NCI-H526 treated with DMSO at 0.1 percent for 48 hours (cell line): Measurements from ENCODE around the gene PIK3C2B.

ENCODE experiments used
- DNase-seq: peaks from one replicate; lab custom pipeline; 2025; lab: John Stamatoyannopoulos, UW

Gene PIK3C2B

DNA sequence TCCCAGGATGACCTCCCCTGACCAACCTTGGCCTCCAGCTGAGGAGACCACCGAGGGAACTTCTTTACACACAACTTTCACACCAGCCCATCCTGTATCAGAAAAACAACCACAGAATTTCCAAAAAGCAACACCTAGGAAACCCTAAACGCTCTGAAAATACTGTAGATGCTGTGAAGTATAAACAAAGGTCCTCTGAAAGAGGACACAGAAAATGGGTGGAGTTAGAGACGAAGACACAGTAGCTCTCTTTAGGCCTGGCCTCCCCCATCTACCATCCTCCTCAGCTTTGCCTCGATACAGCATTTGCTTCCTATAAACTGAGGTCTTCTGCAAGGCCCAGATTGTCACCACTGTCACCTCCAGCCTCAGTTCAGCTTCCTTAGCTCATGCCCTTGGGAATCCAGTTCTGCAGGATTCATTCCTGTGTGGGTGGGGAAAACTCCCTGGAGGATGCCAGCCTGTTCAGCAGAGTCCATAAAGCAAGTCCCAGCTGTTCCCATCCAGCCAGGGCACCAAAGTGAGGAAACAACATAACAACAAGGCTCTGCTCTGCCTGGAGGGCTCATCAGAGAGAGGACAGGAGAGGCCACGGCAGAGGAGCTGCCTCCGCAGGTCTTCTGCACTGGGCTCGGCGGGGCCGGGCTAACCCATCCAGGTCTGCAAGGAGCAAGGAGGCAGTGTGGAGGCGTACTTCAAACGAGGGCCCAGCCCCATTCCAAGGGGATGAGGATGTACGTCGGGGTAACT is 15.0 kb downstream of the PIK3C2B start:
- no peak for DNase-seq

DNA sequence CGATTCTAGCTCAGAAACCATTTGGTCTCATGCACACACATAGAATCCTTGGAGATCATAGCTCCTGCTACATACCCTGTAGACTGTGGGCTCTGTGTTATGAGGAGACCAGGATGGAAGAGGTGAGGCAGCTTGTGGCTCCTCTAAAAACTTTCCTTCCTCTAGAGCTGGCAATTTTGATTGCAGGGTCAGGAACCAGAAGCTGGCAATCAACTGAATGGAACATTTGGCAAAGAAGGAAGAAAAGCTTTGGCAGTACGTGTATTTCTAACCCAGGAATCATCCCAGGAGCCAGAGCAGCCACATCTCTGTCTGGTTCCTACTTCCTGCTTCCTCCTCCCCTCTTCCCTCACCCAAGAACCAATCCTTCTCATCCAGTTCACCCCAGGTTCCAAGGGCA is 15.7 kb downstream of the PIK3C2B start:
- no peak for DNase-seq

DNA sequence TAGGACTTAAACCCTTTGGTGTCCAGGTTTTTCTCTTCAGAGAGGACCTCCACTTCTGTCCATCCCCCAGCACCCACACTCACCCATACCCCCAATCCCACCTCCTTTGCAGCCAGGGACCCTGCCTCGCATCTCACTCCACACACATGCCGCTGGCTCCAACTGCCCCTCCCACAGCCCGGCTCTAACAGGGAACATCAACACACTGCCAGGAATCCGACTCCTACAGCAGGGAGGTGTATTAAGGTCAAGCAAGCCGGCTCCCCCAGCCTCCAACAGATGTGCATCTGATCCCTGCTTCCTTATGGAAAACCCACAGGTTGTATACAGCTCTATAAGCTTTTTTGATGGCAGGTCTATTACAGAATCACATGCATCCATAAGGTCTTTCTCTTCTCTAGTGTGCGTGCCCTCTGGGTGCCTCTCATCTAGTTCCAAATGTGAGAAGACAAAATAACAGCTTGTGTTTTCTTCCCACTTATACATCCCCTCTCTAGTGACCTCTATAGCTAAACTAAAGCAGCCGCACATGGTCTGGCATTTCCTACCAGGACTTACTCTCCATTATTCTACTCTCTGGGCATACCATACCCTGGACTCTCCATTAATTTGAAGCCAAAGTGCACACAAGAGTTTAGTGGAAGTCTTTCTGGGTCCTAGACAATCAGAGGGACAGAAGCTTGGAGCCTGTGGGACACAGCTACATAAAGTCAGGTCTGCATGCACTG is 16.3 kb downstream of the PIK3C2B start:
- no peak for DNase-seq

DNA sequence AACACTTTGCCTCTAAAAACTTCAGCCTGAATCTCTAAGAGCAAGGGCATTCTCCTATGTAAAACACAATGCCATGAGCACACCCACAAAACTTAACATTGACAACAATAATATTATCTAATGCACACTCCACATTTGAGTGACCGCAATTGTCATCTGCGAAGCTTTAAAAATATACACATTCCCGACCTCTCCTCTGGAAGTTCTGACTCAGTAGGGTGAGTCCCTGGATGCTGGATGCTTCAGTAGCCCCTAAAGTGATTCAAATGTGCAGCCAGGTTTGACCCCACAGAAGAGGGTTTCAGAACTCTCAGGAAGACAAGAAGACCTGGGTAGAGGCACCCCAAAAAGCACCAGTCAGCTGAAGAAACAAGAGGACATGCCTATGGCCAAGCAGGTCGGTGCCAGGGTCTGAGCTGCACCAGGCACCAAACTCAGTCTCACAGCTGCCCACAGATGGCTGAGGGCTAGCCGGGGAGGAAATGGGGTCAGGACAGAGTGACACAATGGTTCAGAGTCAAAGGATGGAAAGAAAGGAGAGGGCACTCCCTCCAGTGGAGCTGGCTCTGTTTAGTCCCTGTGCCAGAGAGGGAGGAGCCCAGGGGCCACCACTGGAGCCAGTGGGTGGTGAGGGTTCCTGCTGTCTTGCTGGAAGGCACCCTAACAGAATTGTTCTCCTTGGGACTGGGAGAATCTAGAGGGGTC is 17.4 kb downstream of the PIK3C2B start:
- DNase-seq, result no peak

DNA sequence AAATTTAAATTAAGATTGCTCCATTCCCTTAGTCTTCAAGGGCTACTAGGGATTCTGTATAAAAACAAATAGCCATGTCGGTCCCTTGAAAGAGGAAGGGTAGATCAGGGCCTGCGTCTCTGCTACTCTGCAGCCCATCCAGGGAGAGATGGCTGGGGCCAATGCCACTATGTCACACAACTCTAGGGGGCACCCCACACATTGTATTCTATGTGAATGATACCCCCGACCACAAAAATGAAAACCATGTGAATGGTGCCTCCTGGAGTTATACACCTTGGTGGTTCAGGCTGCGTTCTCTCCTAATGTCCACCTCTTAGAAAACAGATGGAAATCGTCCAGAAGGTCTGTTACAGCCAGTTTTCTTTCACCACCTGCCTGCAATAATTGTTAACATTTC is 18.0 kb downstream of the PIK3C2B start:
- DNase-seq, result no peak

DNA sequence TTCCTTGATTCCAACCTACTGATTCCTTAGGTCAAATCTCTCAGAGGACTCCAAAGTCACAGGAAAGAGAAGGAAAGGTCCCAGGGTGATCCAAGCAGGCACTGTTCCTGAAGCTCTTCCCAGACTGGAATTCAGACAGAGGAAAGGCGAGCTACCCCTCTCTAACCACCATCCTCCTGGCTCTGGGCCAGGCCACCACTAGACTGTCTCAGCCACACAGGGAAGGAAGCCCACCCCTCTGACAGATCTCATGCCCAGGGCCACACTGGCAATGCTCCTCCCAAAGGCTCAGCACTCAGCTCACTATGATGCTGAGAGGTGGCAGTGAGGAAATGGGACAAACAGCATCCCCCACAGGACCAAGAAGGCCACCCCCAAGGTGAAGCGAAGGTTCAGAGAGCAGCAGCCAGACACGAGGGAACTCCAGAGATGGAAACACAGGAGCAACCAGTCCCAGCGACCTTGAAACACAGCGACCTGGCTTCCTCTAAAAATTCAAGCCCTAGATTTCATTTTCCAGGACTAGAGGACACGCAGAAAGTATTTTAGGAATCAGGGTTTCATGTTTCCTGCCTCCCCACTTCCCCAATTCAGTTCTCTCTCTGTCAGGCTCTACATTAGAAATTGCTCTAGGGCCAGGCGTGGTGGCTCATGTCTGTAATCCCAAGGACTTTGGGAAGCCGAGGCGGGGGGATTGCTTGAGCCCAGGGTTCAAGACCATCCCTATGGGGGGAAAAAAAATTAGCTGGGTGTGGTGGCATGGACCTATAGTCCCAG is 18.8 kb downstream of the PIK3C2B start:
- no peak for DNase-seq

DNA sequence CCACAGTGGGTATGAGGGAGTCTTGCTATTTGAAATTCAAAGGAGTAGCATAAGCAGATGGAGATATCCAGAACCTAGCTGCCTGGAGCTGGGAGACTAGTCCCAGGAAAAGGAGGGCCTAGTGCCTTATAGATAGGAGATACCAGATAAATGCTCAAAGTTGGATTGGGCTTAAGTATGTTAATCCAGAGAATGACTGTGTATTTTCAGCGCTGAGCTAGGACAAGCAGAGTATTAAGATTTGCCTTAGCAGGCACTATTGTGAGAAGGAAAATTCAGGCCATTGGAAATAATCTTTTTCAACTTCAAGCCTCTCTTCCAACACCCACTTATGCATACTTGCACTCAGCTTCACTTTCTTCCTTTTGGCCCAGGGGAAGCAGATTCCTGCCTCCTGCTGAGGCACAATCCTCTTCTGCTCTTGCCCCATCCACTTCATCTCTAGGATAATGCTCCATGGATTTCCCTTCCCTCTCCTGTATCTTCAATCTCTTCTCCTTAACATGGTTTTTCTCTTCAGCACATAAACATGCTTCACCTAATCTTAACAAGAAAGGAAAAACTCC is 21.1 kb downstream of the PIK3C2B start:
- DNase-seq, result no peak

DNA sequence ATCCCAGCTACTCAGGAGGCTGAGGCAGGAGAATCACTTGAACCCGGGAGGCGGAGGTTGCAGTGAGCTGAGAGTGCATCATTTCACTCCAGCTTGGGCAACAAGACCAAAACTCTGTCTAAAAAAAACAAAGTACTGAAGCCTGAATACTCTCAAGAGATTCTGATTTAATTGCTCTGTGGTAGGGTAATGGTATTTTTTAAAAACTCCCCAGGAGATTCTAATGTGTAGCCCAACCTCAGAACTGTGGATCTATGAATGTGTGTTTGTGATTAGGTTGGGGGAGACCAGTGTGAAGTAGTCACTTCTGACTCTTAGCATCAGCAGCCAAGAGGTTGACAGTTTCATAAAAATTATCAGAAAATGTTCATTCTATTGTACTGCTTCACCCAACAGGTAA is 21.9 kb downstream of the PIK3C2B start:
- DNase-seq, result no peak

DNA sequence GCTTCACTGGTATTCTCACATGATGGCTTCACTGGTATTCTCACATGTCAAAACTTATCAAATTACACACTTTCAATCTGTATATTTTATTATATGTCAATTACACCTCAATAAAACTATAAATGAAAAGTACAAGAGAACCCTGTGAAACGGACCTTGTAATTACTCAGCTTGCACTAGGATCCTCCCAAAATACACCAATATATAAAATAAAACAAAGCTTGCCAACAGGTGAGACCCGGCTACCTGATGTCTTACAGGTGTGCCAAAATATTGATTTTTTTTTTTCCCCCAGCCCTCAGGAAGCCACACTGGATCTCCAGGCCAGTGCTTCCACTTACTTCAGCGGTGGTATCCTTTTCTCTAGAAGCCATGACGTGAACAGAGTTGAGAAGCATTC is 22.9 kb downstream of the PIK3C2B start:
- no peak for DNase-seq

DNA sequence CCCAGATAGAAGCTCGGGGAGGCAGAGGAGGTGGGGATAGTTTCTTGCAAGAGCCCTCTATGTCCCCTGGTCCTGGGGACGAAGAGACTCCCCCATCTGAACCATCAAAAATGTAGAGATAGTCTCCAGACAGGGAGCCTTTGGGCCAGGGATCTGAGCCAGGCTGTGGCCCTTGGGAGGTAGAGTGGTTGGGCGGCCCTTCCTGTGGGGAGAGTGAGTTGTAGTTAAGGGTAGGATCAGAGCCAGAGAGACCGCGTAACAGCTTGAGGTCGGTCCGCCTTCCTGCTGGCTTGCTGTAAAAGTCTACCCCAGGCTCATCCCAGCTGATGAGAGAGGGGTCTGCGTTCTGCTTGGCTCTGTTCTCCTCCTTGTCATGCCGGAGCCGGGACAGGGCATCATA is 25.3 kb downstream of the PIK3C2B start:
- DNase-seq, result no peak

DNA sequence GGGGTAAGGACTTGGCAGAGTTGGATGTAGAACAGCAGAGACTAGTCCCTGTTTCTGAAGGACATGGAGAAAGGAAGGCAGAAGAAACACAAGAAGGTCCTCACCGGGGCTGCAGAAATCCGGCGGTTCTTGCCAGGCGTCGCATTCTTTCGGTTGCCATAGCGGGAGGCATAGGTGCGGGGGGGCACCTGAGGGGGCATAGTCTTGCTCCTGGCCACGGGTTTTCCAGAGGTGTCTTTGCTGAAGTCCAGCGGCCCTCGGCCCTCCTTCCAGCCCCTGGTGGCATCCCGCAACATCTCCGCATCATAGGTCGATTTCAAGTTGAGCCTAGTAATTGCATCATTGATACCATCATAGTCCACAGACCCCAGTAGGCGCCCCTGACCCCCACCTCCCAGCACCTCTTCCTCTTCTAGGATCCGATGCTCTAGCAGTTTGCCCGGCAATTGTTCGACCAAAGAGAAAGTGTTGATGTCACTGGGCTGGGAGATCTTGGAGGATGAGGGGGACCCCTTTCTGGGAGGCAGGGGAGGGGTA is 25.8 kb downstream of the PIK3C2B start:
- DNase-seq, result no peak

DNA sequence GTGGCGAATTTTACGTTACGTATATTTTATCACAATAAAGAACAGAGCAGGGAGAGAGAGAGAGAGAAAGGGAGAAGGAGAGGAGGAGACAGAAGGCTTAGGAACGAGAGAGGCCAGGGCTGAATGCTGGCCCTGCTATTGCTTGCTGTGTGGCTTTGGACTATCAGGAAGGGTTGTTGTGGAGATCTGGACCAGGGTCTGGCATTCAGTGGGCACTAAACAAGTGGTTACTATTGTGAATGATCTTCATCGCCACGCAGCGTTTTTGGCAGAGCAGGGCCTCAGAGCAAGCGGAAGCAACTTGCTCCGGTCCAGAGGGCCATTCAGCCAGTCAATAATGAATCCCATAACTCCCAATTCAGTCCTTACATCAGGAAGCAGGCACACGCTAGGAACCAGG is 26.4 kb downstream of the PIK3C2B start:
- DNase-seq, result no peak

DNA sequence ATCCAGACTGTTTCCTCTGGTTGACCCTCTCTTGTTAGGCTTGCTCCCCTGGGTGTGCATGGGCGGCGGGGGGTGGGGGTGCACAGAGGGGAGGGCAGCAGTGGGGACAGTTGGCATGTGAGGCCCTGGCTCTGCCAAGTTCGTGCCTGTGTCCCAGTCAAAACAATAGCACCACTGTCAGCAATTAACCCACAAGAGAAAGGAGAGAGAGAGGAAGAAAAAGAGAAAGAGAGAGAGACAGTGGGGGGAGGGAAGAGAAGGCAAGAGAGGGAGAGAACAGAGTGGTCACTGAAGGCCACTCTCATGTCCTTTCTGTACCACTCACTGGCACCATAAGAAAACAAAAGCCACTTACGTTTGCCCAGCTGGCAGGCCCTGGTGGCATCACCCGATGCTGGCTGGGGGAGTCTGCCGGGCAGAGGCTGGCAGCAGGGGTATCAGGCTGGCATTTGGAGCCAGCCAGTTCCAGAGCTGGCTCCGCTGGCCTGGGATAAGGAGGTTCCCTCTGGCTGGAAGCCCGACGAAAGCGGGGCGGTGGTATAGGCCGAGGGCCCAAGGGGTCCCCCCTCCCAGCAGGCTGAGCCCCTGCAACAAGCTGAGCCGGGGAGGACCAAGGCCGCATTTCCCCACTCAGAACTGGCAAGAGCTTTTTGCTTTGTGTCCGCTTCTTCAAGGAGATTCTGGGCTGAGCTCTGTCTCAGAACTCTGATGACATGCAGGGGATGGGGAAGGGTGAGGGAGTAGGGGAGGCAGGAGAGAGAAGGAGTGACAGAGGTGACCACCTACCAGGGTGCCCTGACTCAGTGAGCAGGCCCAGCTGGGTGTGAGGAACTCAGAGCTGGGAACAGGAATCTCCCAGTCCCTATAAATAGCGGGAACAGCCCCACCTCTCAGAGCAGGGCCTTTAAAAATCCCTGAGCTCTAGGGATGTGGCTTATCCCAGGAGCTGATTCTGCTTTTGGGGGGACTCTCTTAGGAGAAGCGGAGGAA is 27.9 kb downstream of the PIK3C2B start:
- DNase-seq, result no peak

DNA sequence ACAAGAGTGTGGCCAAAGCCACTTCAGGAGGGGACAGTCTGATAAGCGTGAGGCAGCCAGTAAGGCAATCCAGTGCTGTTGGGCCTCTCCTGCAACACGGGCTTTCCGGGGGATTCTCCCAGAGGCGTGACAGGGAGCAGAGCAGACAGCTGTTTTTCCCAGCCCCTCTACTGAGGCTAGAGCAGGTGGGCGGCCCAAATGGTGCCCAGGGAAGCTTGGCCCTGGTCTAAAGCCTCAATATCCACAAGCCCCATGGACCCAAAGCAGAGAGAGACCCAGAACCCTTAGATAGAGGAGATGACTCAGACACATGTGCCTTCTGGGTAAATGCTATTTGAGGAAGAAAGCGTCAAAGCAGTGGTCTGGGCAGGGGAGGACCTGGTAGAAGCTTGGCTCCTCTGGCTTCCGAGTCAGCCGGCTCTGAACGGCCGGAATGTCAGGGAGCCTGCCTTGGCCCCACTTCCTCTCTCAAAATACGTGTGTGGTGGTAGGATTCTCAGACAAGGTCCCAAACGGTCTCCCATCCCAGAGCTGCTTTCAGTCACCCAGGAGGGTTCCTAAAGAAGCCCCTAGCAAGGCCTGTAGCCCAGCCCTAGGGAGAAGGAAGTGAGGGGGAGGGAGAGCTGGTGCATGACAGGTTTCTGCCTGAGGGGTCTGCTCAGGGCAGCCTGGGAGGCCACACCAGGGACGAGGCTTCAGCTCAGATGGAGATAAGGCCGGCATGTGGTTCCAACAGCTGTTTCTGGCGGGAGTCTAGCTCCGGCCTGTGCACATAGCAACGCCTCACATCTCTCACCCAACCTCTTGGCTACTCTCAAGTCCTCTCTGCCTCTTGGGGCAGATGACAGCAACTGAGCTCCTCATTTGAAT is 28.8 kb downstream of the PIK3C2B start:
- DNase-seq, result no peak

DNA sequence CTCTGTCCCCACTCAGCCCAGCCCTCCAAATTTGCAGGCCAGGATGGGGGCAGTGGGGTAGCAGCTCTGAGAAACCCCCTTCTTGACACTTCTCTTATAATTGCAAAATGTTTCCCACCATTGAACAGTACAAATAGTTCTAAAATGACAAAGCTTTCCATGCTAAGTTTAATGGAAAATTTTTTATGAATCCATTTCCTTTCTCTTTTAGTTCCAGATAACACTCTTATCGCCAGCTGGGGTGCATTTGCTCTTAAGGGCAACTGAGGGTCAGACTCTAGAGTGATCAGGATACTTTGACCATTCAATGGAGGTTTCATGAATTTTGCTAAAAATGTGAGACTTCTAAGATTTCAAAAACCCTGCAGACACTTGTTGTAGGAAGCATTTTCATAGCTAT is 29.9 kb downstream of the PIK3C2B start:
- no peak for DNase-seq

DNA sequence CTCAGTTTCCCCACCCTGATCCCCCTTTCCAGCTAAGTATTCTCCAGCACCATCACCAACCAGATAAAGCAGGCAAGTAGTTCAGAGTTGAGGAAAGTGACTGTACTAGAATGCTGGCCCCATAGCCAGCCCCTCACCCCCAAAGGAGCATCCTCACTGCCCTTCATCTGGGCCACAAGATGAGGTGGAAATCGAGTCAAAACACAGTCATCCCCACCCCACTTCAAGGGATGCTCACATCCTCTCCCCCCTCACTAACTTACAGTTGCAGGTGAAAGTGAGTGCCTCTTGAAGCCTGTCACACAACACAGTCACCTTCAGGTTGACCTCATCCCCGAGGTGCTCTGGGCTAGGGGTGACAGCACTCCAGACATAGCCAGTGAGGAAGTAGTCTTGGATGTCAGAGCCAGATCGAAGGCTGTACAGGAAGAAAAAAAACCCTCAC is 30.4 kb downstream of the PIK3C2B start:
- DNase-seq, result no peak

DNA sequence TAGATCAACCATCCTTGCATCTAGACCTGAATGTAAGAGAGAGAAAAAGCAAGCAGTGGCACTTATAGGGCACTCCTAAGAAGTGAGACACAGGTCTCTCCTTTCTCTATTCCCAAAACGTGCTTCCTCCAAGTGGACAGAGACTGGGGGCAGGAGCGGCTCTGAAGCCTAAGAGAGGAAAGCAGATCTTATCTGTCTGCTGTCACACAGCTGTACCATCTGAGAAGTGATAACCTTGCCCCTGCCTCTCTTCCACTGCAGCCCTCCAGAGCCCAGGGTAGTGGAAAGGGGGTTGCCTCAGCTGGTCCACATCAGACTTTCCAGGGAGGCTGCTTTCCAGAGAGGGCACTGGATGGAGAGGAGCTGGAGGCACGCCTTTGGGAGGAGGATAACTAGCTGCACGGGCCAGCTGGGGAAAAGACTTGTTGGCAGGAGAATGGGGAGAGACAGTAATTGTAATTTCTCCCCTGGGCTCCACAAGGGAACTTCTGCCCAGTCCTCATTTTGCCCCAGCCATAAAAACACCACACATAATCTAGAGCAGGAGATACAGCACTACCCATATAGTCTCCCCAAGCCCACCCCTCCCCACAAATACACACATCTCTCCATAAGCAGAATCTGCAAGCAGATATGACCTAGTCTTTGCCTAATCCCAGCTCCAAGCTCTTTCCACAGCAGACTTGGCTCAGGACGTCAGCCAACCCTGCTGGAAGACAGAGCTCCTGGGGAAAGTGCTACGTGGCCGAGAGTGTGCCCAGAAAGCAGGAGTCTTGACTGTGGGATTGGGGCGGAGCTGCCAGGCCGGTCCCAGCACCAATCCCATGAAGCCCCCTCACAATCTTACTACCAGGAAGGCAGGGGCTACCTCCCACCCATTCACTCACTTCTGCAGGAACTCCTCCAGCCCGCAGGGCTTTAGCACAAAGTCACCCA is 31.2 kb downstream of the PIK3C2B start:
- no peak for DNase-seq

DNA sequence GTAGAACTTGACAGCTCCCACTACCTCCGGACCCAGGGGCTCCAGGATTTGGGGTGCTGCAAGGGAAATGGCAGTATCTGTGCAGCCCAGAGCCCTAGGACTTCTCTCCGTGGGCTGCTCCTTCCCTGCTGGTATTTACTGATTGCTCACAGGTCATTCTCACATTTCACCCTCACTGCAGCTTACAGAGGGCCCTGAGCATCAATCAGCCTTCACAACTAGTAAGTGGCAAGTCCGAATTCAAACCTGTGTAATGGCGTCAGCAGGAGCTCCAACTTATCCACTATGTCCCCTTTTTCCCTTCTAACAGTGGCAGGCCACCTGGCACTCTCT is 32.4 kb downstream of the PIK3C2B start:
- no peak for DNase-seq
